Hepatocyte (in vitro differentiated cells): ENCODE data around the gene ASCC2. TPM values are rescaled to one million over a fixed set of nuclear protein-coding genes. Genes with fewer than 3 reads are reported as not detected.

ENCODE experiments used
- DNase-seq: peaks from one replicate; pipeline ENCODE4 v3.0.0-alpha.2; 2016; ENCODE audit warnings: low spot score
- H2AFZ ChIP-seq: fragments of 200-600 bp; sonication (generic); 2 replicates; pipeline ENCODE4 v1.6.0; 2016; ENCODE audit warnings: antibody characterized with exemption, mild to moderate bottlenecking
- H3K27ac ChIP-seq: fragments of 200-600 bp; sonication (generic); 2 replicates; pipeline ENCODE4 v1.5.1; 2016; ENCODE audit warnings: mild to moderate bottlenecking
- H3K27me3 ChIP-seq: fragments of 200-600 bp; sonication (generic); 2 replicates; pipeline ENCODE4 v1.6.1; 2016
- H3K36me3 ChIP-seq: fragments of 200-600 bp; sonication (generic); replicated peaks from 2 replicates; pipeline ENCODE4 v1.5.1; 2016; ENCODE audit warnings: low read depth; ENCODE audit not compliant: insufficient read depth
- H3K4me1 ChIP-seq: fragments of 200-600 bp; sonication (generic); 2 replicates; pipeline ENCODE4 v1.5.1; 2016; ENCODE audit warnings: mild to moderate bottlenecking, moderate library complexity; ENCODE audit not compliant: insufficient read depth
- H3K4me2 ChIP-seq: fragments of 200-600 bp; sonication (generic); 2 replicates; pipeline ENCODE4 v1.6.0; 2016
- H3K4me3 ChIP-seq: fragments of 200-600 bp; sonication (generic); 2 replicates; pipeline ENCODE4 v1.5.1; 2016; ENCODE audit warnings: mild to moderate bottlenecking
- H3K79me2 ChIP-seq: fragments of 200-600 bp; sonication (generic); 2 replicates; pipeline ENCODE4 v1.6.0; 2017; ENCODE audit warnings: mild to moderate bottlenecking
- H3K9me2 ChIP-seq: fragments of 200-600 bp; sonication (generic); replicated peaks from 2 replicates; pipeline ENCODE4 v1.6.0; 2017; ENCODE audit warnings: mild to moderate bottlenecking; ENCODE audit not compliant: insufficient read depth
- H3K9me3 ChIP-seq: fragments of 200-600 bp; sonication (generic); 2 replicates; pipeline ENCODE4 v1.5.1; 2016; ENCODE audit warnings: low read depth, mild to moderate bottlenecking
- H4K20me1 ChIP-seq: fragments of 200-600 bp; sonication (generic); 2 replicates; pipeline ENCODE4 v1.6.0; 2016; ENCODE audit warnings: mild to moderate bottlenecking; ENCODE audit not compliant: insufficient read depth, poor library complexity, severe bottlenecking
- CTCF ChIP-seq: fragments of 200-600 bp; sonication (generic); IDR thresholded peaks from 2 replicates; pipeline ENCODE4 v1.5.1; 2016; ENCODE audit warnings: antibody characterized with exemption, mild to moderate bottlenecking; ENCODE audit not compliant: poor library complexity
- EZH2 ChIP-seq: fragments of 200-600 bp; sonication (generic); IDR thresholded peaks from 2 replicates; pipeline ENCODE4 v1.6.1; 2016; ENCODE audit warnings: antibody characterized with exemption, mild to moderate bottlenecking, borderline replicate concordance
- EZH2phosphoT487 ChIP-seq: fragments of 200-600 bp; sonication (generic); IDR thresholded peaks from one replicate; pipeline ENCODE4 v1.6.1; 2018; ENCODE audit warnings: antibody characterized with exemption, mild to moderate bottlenecking, low read depth, moderate library complexity; ENCODE audit not compliant: unreplicated experiment, severe bottlenecking
- WGBS: methylation state at CpG from one replicate; pipeline ENCODE4 v1.1.6; 2016; ENCODE audit warnings: low lambda C conversion rate; ENCODE audit errors: missing lambda C conversion rate; 5-methylcytosine and 5-hydroxymethylcytosine counted together
- polyA plus RNA-seq: library from polyadenylated mRNA; unstranded; fragments of >200 nt; fragmentation: Nextera tagmentation; extraction: Ambion mirVana; gene quantifications from 2 replicates; pipeline ENCODE4 v1.2.1, GENCODE V29; 2016
- total RNA-seq: library from RNA; depleted of rRNA; stranded (reverse); fragments of >200 nt; gene quantifications from 2 replicates; pipeline ENCODE4 v1.2.3, GENCODE V29; 2014

Gene ASCC2
- total and polyA plus RNA-seq, 2 experiments from 2014 or later, result 25.9 to 54.8 TPM

GRCh38 chr22:29811377-29811776 is 26.7 kb downstream of the ASCC2 start:
- Histone ChIP-seq H3K36me3 (no peaks in the 10 kb centered on the region), H3K27me3 (no peaks in the 10 kb centered on the region), H3K9me2 (no peaks in the 10 kb centered on the region), H4K20me1 (no peaks in the 10 kb centered on the region), H3K4me2 (no peak overlapping the region), H3K4me3 (no peak overlapping the region), H3K4me1 (peaks cover 11% of the 10 kb centered on the region), H3K9me3 (no peaks in the 10 kb centered on the region), H3K79me2 (no peaks in the 10 kb centered on the region), H2AFZ (no peak overlapping the region), H3K27ac (no peak overlapping the region)
- no peak for TF ChIP-seq CTCF
- no peak for TF ChIP-seq EZH2phosphoT487
- TF ChIP-seq EZH2, result no peak
- no peak for DNase-seq
- WGBS, result 52% methylated on average over 2 of the region's 2 CpGs

- Histone ChIP-seq H3K27me3 (no peaks in the 10 kb centered on the region), H3K4me2 (no peak overlapping the region), H2AFZ (no peak overlapping the region), H3K9me2 (no peaks in the 10 kb centered on the region), H4K20me1 (no peaks in the 10 kb centered on the region), H3K27ac (no peak overlapping the region), H3K9me3 (no peaks in the 10 kb centered on the region), H3K4me1 (peaks cover 11% of the 10 kb centered on the region), H3K4me3 (no peak overlapping the region), H3K79me2 (no peaks in the 10 kb centered on the region), H3K36me3 (no peaks in the 10 kb centered on the region)
- TF ChIP-seq EZH2 (no peak), EZH2phosphoT487 (no peak), CTCF (no peak)
- DNase-seq, result no peak
- 96% methylated on average over 2 of the region's 2 CpGs for WGBS
Observed at GRCh38 chr22:29810216-29810615, 27.9 kb downstream of the ASCC2 start.

DNA sequence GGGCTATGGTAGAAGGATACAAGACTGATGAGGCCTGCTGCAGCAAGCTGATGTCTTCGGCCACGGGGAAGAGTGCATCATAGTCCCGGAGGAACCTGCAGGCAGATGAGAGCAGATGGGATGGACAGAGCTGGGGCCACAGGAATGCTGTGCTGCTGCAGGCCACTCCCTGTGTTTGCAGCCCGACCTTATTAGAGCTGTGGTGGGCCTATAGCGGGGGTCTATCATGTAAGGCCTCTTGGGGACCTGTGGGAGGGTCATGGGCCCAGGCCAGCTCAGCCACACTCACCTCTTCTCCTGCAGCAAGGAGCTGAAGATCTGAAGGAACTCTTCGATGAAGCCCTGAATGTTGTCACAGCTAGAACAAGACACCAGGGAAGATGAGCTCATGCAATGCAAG is 31.9 kb downstream of the ASCC2 start:
- Histone ChIP-seq H3K4me1 (peaks cover 3% of the 10 kb centered on the region), H3K9me3 (no peaks in the 10 kb centered on the region), H3K27me3 (no peaks in the 10 kb centered on the region), H3K9me2 (no peaks in the 10 kb centered on the region), H3K4me3 (no peak overlapping the region), H2AFZ (no peak overlapping the region), H4K20me1 (no peaks in the 10 kb centered on the region), H3K27ac (no peak overlapping the region), H3K79me2 (no peaks in the 10 kb centered on the region), H3K36me3 (no peaks in the 10 kb centered on the region), H3K4me2 (no peak overlapping the region)
- no peak for TF ChIP-seq EZH2
- no peak for TF ChIP-seq CTCF
- TF ChIP-seq EZH2phosphoT487, result no peak
- no peak for DNase-seq
- 97% methylated on average over 6 of the region's 6 CpGs for WGBS

DNA sequence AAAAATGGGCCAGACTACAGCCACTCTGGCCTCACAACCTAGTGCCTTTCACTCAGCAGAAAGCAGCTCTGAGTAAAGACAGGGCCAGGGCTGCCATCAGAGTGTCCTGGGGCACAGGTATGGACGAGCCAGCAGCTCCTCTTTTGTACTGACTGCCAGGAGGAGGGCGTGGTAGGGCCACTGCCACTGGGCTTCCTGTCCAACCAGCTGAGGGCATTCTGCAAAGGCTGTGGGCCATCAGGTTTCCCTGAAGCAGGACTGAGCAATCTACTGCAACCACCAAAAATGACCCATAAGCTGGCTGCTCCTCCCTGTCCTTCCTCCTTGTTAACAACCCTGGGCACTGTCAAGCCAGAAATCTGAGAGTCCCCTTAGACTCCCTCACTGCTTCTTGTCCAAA is 33.1 kb downstream of the ASCC2 start:
- no peaks in the 10 kb centered on the region for H3K36me3 ChIP-seq
- no peaks in the 10 kb centered on the region for H3K9me3 ChIP-seq
- TF ChIP-seq EZH2phosphoT487, result no peak
- no peak for TF ChIP-seq CTCF
- TF ChIP-seq EZH2, result no peak
- H4K20me1 ChIP-seq, result no peaks in the 10 kb centered on the region
- no peaks in the 10 kb centered on the region for H3K27me3 ChIP-seq
- no peaks in the 10 kb centered on the region for H3K79me2 ChIP-seq
- WGBS, result 90% methylated on average over 2 of the region's 2 CpGs
- H2AFZ ChIP-seq, result no peak overlapping the region
- no peak for DNase-seq
- no peak overlapping the region for H3K27ac ChIP-seq
- no peak overlapping the region for H3K4me2 ChIP-seq
- H3K9me2 ChIP-seq, result no peaks in the 10 kb centered on the region
- no peaks in the 10 kb centered on the region for H3K4me1 ChIP-seq
- no peak overlapping the region for H3K4me3 ChIP-seq
